SJCRH30 (cell line): ENCODE results near the gene FLNC. TPM values are rescaled to one million over a fixed set of nuclear protein-coding genes. Genes with fewer than 3 reads are reported as not detected.
A peak's percentile ranks its signal among the peaks of the same experiment; 100 is the strongest.

Source experiments
- DNase-seq, 2 experiments: peaks; one replicate each; pipeline ENCODE4 v3.0.0-alpha.2; 2015 to 2020
- H3K27ac ChIP-seq: fragments of 250-450 bp; sonication (Bioruptor Pico); 2 replicates; pipeline ENCODE4 v1.5.1; 2020; ENCODE audit warnings: mild to moderate bottlenecking, moderate library complexity
- H3K27me3 ChIP-seq: fragments of 250-450 bp; sonication (Bioruptor Pico); 2 replicates; pipeline ENCODE4 v1.5.1; 2020; ENCODE audit warnings: mild to moderate bottlenecking, moderate library complexity
- H3K36me3 ChIP-seq: fragments of 250-450 bp; sonication (Bioruptor Pico); 2 replicates; pipeline ENCODE4 v1.5.1; 2020; ENCODE audit warnings: mild to moderate bottlenecking, moderate library complexity
- H3K4me1 ChIP-seq: fragments of 250-450 bp; sonication (Bioruptor Pico); 2 replicates; pipeline ENCODE4 v1.5.1; 2020; ENCODE audit warnings: mild to moderate bottlenecking, moderate library complexity
- H3K4me3 ChIP-seq: fragments of 250-450 bp; sonication (Bioruptor Pico); 2 replicates; pipeline ENCODE4 v1.5.1; 2020; ENCODE audit warnings: mild to moderate bottlenecking, moderate library complexity
- H3K9me3 ChIP-seq: fragments of 250-450 bp; sonication (Bioruptor Pico); replicated peaks from 2 replicates; pipeline ENCODE4 v1.5.1; 2020; ENCODE audit warnings: mild to moderate bottlenecking, moderate library complexity
- total RNA-seq: library from RNA; depleted of rRNA; stranded (reverse); fragments of >200 nt; shearing (Covaris generic); gene quantifications from 2 replicates; pipeline ENCODE4 v1.2.3, GENCODE V29; 2014

The FLNC gene
- total RNA-seq, 1 experiment from 2014 or later: 158 TPM

DNA sequence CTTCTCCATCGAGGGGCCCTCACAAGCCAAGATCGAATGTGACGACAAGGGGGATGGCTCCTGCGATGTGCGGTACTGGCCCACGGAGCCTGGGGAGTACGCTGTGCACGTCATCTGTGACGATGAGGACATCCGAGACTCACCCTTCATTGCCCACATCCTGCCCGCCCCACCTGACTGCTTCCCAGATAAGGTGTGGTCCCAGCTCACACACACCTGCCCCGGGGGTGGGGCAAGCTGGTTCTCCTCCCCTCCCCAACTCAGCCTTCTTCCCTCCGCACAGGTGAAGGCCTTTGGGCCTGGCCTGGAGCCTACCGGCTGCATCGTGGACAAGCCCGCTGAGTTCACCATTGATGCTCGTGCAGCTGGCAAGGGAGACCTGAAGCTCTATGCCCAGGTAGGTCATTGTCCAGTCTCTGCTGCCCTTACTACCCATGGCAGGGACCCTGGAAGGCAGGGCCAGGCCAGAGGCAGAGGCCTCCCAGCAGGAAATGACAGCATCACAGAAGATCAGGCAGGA lies 11.0 kb downstream of the FLNC start:
- no peak overlapping the region for H3K27ac ChIP-seq
- no peak for DNase-seq
- H3K27me3 ChIP-seq: no peaks in the 10 kb centered on the region
- H3K4me1 ChIP-seq: peaks cover 6% of the 10 kb centered on the region
- H3K36me3 ChIP-seq: peaks cover 94% of the 10 kb centered on the region
- H3K4me3 ChIP-seq: no peak overlapping the region
- H3K9me3 ChIP-seq: no peaks in the 10 kb centered on the region

DNA sequence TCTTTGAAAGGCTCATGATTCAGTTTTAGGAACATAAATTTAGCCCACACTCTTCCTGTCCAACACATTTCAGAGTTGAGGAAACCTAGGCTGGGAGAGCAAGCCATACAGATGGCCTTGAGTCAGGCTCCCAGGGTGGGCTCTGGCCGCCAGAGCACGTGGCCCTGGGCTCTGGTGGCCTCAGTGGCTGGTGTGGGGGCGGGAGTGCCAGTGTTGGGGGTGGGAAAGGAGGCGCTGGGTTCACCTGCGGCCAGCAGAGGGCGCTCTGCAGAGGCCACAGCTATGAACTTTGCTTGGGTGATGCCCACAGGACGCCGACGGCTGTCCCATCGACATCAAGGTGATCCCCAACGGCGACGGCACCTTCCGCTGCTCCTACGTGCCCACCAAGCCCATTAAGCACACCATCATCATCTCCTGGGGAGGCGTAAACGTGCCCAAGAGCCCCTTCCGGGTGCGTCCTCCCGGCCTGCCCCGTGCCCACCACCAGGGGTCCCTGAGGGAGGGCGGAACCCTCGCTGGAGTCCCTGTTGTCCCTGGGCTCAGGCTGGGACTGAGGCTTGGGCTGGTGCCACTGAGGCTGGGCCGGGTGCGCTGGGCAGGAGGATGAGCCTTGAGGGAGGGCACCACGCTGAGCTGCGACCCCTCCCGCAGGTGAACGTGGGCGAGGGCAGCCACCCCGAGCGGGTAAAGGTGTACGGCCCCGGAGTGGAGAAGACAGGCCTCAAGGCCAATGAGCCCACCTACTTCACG lies 11.9 kb downstream of the FLNC start:
- Histone ChIP-seq H3K27me3 (no peaks in the 10 kb centered on the region), H3K36me3 (peaks cover 94% of the 10 kb centered on the region), H3K9me3 (no peaks in the 10 kb centered on the region), H3K4me1 (no peaks in the 10 kb centered on the region), H3K27ac (no peak overlapping the region), H3K4me3 (no peak overlapping the region)
- DNase-seq: peak; percentile 38 to 59

DNA sequence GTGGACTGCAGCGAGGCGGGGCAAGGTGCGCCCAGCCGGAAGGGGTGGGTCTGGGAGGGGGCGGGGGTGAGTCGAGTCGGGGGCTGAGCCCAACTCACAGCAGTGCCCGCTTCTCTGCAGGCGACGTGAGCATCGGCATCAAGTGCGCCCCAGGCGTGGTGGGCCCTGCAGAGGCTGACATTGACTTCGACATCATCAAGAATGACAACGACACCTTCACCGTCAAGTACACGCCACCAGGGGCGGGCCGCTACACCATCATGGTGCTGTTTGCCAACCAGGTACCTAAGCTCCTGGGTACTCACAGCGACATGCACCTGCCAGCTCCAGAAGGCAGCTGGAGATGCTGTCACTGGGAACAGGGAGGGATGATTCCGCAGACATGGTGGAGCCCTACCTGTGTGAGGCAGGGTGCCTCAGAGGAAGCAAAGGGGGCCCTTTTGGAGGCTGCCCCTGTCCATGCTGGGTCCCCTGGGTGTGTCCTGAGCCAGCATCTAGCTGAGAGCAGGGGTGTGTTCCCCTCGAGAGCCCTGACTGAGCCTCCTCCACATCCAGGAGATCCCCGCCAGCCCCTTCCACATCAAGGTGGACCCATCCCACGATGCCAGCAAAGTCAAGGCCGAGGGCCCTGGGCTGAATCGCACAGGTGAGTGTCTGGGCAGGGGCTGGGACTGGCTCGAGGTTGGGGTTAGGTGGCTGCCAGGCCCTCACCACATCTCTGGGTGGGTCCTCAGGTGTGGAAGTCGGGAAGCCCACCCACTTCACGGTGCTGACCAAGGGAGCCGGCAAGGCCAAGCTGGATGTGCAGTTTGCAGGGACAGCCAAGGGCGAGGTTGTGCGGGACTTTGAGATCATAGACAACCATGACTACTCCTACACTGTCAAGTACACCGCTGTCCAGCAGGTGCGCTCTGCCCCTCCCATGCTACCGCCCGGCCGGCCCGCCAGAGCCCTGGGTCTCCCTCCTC lies 12.8 kb downstream of the FLNC start:
- H3K27me3 ChIP-seq: no peaks in the 10 kb centered on the region
- H3K27ac ChIP-seq: no peak overlapping the region
- no peak overlapping the region for H3K4me3 ChIP-seq
- DNase-seq: no peak
- peaks cover 94% of the 10 kb centered on the region for H3K36me3 ChIP-seq
- no peaks in the 10 kb centered on the region for H3K4me1 ChIP-seq
- no peaks in the 10 kb centered on the region for H3K9me3 ChIP-seq

DNA sequence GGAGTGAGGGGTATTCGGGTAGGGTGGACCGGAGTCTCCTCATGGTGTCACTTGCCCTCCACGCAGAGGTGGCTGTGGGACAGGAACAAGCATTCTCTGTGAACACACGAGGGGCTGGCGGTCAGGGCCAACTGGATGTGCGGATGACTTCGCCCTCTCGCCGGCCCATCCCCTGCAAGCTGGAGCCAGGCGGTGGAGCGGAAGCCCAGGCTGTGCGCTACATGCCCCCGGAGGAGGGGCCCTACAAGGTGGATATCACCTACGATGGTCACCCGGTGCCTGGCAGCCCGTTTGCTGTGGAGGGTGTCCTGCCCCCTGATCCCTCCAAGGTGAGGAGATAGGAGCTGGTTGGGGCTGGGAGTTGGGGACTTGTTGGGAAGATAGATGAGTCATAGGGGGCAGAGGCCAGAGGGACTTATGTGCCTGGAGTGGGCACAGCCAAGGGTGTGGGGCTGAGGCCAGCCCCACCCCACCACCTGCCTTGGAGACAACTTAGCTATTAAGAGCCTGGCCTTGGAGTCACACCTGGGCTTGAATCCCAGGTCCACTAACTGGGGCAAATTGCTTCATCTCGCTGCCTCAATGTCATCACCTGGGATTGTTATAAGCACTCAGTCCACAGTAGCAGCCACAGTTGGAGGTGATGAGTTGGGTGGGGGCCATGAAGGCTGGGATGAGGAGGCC lies 13.9 kb downstream of the FLNC start:
- Histone ChIP-seq H3K9me3 (no peaks in the 10 kb centered on the region), H3K4me3 (no peak overlapping the region), H3K36me3 (peaks cover 93% of the 10 kb centered on the region), H3K27ac (no peak overlapping the region), H3K27me3 (no peaks in the 10 kb centered on the region), H3K4me1 (no peaks in the 10 kb centered on the region)
- no peak for DNase-seq

DNA sequence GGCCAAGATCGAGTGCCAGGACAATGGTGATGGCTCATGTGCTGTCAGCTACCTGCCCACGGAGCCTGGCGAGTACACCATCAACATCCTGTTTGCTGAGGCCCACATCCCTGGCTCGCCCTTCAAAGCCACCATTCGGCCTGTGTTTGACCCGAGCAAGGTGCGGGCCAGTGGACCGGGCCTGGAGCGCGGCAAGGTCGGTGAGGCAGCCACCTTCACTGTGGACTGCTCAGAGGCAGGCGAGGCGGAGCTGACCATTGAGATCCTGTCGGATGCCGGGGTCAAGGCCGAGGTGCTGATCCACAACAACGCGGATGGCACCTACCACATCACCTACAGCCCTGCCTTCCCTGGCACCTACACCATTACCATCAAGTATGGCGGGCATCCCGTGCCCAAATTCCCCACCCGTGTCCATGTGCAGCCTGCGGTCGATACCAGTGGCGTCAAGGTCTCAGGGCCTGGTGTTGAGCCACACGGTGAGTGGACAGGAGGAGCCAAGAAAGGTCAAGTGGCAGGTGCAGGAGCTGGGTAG lies 14.6 kb downstream of the FLNC start:
- Histone ChIP-seq H3K27ac (no peak overlapping the region), H3K36me3 (peaks cover 94% of the 10 kb centered on the region), H3K4me1 (no peaks in the 10 kb centered on the region), H3K27me3 (no peaks in the 10 kb centered on the region), H3K9me3 (no peaks in the 10 kb centered on the region), H3K4me3 (no peak overlapping the region)
- no peak for DNase-seq

DNA sequence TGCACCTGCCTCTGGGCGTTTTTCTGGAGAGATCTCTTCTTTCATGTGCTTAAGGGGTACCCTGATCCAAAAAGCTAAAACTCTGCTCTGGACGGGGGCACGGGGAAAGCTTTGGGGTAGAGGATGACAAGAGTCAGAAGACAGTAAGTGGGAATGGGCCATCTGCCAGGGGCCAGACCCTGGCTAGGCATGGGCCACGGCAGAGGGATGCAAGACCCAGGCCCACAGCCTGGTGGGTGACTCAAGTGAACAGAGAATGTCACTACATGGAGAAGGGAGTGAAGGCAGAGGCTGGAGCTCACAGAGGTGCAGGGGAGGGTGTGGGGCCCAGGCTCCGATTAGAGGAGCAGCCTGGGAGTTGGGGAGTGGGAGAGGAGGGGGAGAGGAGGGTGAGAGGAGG lies 15.3 kb downstream of the FLNC start:
- H3K4me1 ChIP-seq: no peaks in the 10 kb centered on the region
- H3K27ac ChIP-seq: no peak overlapping the region
- H3K9me3 ChIP-seq: no peaks in the 10 kb centered on the region
- H3K27me3 ChIP-seq: no peaks in the 10 kb centered on the region
- H3K36me3 ChIP-seq: peaks cover 94% of the 10 kb centered on the region
- DNase-seq: no peak
- no peak overlapping the region for H3K4me3 ChIP-seq

DNA sequence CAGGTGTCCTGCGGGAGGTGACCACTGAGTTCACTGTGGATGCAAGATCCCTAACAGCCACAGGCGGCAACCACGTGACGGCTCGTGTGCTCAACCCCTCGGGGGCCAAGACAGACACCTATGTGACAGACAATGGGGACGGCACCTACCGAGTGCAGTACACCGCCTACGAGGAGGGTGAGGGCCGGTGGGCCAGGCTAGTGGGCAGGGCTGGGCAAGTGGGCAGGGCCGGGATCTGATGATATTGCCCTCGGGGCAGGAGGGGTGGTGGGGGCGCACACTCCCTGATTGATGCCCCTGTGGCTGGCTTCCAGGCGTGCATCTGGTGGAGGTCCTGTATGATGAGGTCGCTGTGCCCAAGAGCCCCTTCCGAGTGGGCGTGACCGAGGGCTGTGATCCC lies 15.8 kb downstream of the FLNC start:
- H3K4me1 ChIP-seq: no peaks in the 10 kb centered on the region
- H3K27ac ChIP-seq: no peak overlapping the region
- no peaks in the 10 kb centered on the region for H3K9me3 ChIP-seq
- H3K4me3 ChIP-seq: no peak overlapping the region
- no peak for DNase-seq
- peaks cover 94% of the 10 kb centered on the region for H3K36me3 ChIP-seq
- no peaks in the 10 kb centered on the region for H3K27me3 ChIP-seq

DNA sequence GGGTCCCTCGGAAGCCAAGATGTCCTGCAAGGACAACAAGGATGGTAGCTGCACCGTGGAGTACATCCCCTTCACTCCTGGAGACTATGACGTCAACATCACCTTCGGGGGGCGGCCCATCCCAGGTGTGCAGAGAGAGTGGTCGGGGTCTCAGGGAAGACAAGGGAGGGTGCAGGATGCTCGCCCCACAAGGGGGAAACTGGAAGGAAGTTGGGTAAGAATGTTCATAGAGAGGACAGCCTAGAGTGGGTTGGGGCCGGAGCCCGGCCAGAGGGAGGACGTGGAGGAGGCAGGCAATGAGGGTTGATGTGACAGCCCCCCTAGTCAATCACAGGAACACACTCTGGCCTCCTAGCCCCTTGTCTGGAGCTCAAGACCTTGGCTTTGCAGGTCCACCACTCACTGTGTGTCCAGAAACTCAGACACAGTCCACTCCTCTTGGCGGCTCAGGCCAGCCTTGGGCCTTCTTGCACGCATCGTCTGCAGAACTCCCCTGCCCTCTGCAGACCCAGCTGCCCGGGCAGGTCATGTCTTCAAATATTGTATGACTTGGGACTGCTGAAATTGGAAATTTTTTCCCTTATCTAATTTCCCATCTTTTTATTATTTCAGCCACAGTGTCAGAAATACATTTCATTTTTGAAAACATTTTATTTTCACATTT lies 16.7 kb downstream of the FLNC start:
- Histone ChIP-seq H3K9me3 (no peaks in the 10 kb centered on the region), H3K4me1 (no peaks in the 10 kb centered on the region), H3K27ac (no peak overlapping the region), H3K36me3 (peaks cover 94% of the 10 kb centered on the region), H3K4me3 (no peak overlapping the region), H3K27me3 (no peaks in the 10 kb centered on the region)
- no peak for DNase-seq

DNA sequence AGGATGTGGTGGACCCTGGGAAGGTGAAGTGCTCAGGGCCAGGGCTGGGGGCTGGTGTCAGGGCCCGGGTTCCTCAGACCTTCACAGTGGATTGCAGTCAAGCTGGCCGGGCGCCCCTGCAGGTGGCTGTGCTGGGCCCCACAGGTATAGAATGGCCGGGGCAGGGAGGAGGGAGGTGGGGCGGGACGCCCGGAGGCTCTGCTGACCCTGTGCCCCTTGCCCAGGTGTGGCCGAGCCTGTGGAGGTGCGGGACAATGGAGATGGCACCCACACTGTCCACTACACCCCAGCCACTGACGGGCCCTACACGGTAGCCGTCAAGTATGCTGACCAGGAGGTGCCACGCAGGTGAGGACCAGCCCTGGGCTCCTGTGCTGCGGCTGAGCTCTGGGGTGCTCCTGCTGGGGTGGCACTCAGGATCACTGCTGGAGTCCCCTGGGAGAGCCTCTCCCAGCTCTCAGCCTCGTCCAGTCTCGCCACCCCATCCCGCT lies 17.6 kb downstream of the FLNC start:
- DNase-seq: no peak
- H3K9me3 ChIP-seq: no peaks in the 10 kb centered on the region
- no peak overlapping the region for H3K4me3 ChIP-seq
- H3K36me3 ChIP-seq: peaks cover 94% of the 10 kb centered on the region
- no peaks in the 10 kb centered on the region for H3K27me3 ChIP-seq
- H3K4me1 ChIP-seq: no peaks in the 10 kb centered on the region
- H3K27ac ChIP-seq: no peak overlapping the region

DNA sequence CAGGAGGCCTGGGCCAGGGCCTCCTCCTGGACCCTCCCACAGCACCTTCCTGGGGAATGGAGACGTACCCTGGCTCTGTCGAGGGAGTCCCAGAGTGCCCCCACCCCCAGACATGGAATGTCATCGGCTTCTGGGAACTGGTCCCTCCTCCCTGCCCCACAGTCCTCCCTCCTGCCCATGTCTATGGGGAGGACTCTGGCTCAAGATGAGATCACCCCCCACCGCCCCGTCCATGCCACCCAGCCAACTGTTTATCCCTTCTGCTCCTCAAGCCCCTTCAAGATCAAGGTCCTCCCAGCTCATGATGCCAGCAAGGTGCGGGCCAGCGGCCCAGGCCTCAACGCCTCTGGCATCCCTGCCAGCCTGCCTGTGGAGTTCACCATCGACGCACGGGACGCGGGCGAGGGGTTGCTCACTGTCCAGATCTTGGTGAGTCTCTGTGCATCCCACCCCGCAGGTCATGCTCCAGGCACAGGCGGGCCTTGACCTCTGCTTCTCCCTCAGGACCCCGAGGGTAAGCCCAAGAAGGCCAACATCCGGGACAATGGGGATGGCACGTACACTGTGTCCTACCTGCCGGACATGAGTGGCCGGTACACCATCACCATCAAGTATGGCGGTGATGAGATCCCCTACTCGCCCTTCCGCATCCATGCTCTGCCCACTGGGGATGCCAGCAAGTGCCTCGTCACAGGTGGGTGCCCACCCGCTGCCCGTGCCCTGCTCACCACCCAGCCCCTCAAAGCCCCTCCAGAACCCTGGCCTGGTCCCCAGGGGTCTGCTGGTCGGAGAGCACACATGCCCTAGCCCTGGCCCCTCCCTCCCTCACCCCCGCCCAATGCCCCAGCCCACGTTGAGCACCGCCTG lies 18.3 kb downstream of the FLNC start:
- peaks cover 94% of the 10 kb centered on the region for H3K36me3 ChIP-seq
- H3K4me1 ChIP-seq: no peaks in the 10 kb centered on the region
- H3K9me3 ChIP-seq: no peaks in the 10 kb centered on the region
- H3K4me3 ChIP-seq: no peak overlapping the region
- no peak for DNase-seq
- no peaks in the 10 kb centered on the region for H3K27me3 ChIP-seq
- H3K27ac ChIP-seq: no peak overlapping the region

DNA sequence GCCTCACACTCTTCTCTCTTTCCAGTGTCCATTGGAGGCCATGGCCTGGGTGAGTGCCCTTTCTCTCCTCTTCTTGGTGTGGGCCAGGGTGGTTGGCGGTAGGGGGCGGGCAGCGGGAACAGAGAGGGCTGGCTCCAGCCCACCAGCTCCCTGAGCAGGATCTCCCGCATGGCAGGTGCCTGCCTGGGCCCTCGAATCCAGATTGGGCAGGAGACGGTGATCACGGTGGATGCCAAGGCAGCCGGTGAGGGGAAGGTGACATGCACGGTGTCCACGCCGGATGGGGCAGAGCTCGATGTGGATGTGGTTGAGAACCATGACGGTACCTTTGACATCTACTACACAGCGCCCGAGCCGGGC lies 18.9 kb downstream of the FLNC start:
- peaks cover 94% of the 10 kb centered on the region for H3K36me3 ChIP-seq
- DNase-seq: no peak
- no peak overlapping the region for H3K27ac ChIP-seq
- H3K27me3 ChIP-seq: no peaks in the 10 kb centered on the region
- no peaks in the 10 kb centered on the region for H3K9me3 ChIP-seq
- no peaks in the 10 kb centered on the region for H3K4me1 ChIP-seq
- no peak overlapping the region for H3K4me3 ChIP-seq

DNA sequence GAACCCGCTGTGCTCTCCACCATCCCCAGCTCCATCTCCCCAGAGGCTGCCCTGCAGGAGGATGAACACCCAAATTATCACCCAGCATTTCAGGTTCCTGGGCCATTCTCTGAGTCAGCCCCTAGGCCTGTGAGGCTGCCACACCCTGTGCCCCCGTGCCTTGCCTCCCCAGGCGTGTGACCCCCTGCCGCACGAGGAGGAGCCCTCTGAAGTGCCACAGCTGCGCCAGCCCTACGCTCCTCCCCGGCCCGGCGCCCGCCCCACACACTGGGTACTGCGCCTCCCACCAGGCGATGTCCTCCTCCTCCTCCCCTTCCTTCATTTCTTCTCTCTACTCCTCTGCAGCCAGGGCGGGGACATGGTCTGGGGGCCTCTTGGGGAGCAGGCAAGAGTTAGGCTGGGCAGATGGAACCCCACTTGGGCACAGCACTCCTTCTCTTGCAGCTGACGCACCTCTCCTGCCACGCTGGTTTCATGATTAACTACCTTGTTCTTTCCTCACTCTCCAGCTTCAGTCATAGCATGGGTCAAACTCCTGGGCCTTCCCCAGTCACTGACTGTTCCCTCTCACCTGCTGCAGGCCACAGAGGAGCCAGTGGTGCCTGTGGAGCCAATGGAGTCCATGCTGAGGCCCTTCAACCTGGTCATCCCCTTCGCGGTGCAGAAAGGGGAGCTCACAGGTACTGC lies 19.7 kb downstream of the FLNC start:
- H3K4me3 ChIP-seq: no peak overlapping the region
- no peaks in the 10 kb centered on the region for H3K4me1 ChIP-seq
- DNase-seq: no peak
- H3K27me3 ChIP-seq: no peaks in the 10 kb centered on the region
- peaks cover 94% of the 10 kb centered on the region for H3K36me3 ChIP-seq
- no peaks in the 10 kb centered on the region for H3K9me3 ChIP-seq
- no peak overlapping the region for H3K27ac ChIP-seq
